Thymus (tissue), 11 donors: Measurements from ENCODE around the gene TBC1D1. TPM values are rescaled to one million over a fixed set of nuclear protein-coding genes. Genes with fewer than 3 reads are reported as not detected.

Experiments used
- DNase-seq, 9 donors: peaks; one replicate each; pipeline ENCODE4 v3.0.0-alpha.2; 2013; ENCODE audit warnings: low spot score in 9 of 9, low read depth in 6 of 9, missing footprints in 1 of 9
- H3K27ac ChIP-seq, 2 donors: one replicate each; pipeline ENCODE4 v1.5.1; 2013; ENCODE audit warnings: control low read depth in 1 of 2, low read depth in 1 of 2, low read length in 1 of 2, mild to moderate bottlenecking in 1 of 2, moderate library complexity in 1 of 2
- H3K27me3 ChIP-seq, 2 donors: one replicate each; pipeline ENCODE4 v1.5.1; 2013; ENCODE audit warnings: low read length in 1 of 2; ENCODE audit not compliant: control insufficient read depth in 2 of 2, insufficient read depth in 1 of 2
- H3K36me3 ChIP-seq, 2 donors: one replicate each; pipeline ENCODE4 v1.5.1; 2013; ENCODE audit warnings: low read length in 1 of 2, mild to moderate bottlenecking in 1 of 2, moderate library complexity in 1 of 2; ENCODE audit not compliant: control insufficient read depth in 2 of 2, insufficient read depth in 2 of 2
- H3K4me1 ChIP-seq, 2 donors: one replicate each; pipeline ENCODE4 v1.5.1; 2013; ENCODE audit warnings: low read length in 2 of 2; ENCODE audit not compliant: control insufficient read depth in 2 of 2, insufficient read depth in 2 of 2
- H3K4me3 ChIP-seq, 2 donors: one replicate each; pipeline ENCODE4 v1.5.1; 2013; ENCODE audit warnings: low read length in 2 of 2, control low read depth in 1 of 2, mild to moderate bottlenecking in 1 of 2
- H3K9me3 ChIP-seq, 2 donors: one replicate each; pipeline ENCODE4 v1.5.1; 2013; ENCODE audit warnings: low read length in 1 of 2, mild to moderate bottlenecking in 1 of 2; ENCODE audit not compliant: control insufficient read depth in 2 of 2, insufficient read depth in 1 of 2
- WGBS: extraction: QIAGEN DNeasy Blood & Tissue Kit; methylation state at CpG from one replicate; pipeline ENCODE4 v1.1.7; 2013; 5-methylcytosine and 5-hydroxymethylcytosine counted together
- polyA plus RNA-seq: library from polyadenylated mRNA; stranded (reverse); fragments of 200-250 nt; gene quantifications from one replicate; pipeline ENCODE4 v1.2.3, GENCODE V29; 2013
- total RNA-seq: library from RNA; stranded (reverse); fragments of 120-200 nt; gene quantifications from one replicate; pipeline ENCODE4 v1.2.4, GENCODE V29; 2013
- donor health status: healthy.

TBC1D1 gene
- total and polyA plus RNA-seq, 2 donors, result 49.9 to 65.7 TPM

- H3K36me3 ChIP-seq, result no peaks in the 10 kb centered on the region
- no peak for DNase-seq
- peaks cover 3 to 20% of the 10 kb centered on the region in 2 donors for H3K4me1 ChIP-seq
- no peaks in the 10 kb centered on the region for H3K27me3 ChIP-seq
- no peak overlapping the region for H3K27ac ChIP-seq
- H3K9me3 ChIP-seq, result peaks cover 0 to 3% of the 10 kb centered on the region in 2 donors
- WGBS, result 93% methylated on average over 2 of the region's 2 CpGs
- no peak overlapping the region for H3K4me3 ChIP-seq
These were observed 262.5 kb downstream of the TBC1D1 start for GRCh38 chr4:38153387-38153760.

- peaks cover 0 to 3% of the 10 kb centered on the region in 2 donors for H3K9me3 ChIP-seq
- H3K36me3 ChIP-seq, result no peaks in the 10 kb centered on the region
- WGBS, result 15% methylated on average over 5 of the region's 5 CpGs
- peaks cover 3 to 20% of the 10 kb centered on the region in 2 donors for H3K4me1 ChIP-seq
- H3K27ac ChIP-seq, result peak overlapping the region in 1 of 2 donors; percentile 33
- H3K27me3 ChIP-seq, result no peaks in the 10 kb centered on the region
- no peak for DNase-seq
- H3K4me3 ChIP-seq, result no peak overlapping the region
These were observed 263.4 kb downstream of the TBC1D1 start for GRCh38 chr4:38154252-38154651.

GRCh38 chr4:38154681-38155588 is 264.1 kb downstream of the TBC1D1 start:
- Histone ChIP-seq H3K36me3 (no peaks in the 10 kb centered on the region), H3K4me1 (peaks cover 3 to 20% of the 10 kb centered on the region in 2 donors), H3K27me3 (no peaks in the 10 kb centered on the region), H3K4me3 (no peak overlapping the region), H3K9me3 (peaks cover 0 to 3% of the 10 kb centered on the region in 2 donors), H3K27ac (peak overlapping the region; percentile 5 to 85)
- 68% methylated on average over 17 of the region's 17 CpGs for WGBS
- DNase-seq, result no peak

GRCh38 chr4:38155589-38156294 is 264.9 kb downstream of the TBC1D1 start:
- peaks cover 0 to 3% of the 10 kb centered on the region in 2 donors for H3K9me3 ChIP-seq
- no peak overlapping the region for H3K4me3 ChIP-seq
- WGBS, result 88% methylated on average over 7 of the region's 7 CpGs
- peaks cover 3 to 22% of the 10 kb centered on the region in 2 donors for H3K4me1 ChIP-seq
- H3K27ac ChIP-seq, result peak overlapping the region in 1 of 2 donors; percentile 66
- no peak for DNase-seq
- H3K36me3 ChIP-seq, result no peaks in the 10 kb centered on the region
- no peaks in the 10 kb centered on the region for H3K27me3 ChIP-seq

- DNase-seq, result no peak
- H3K4me1 ChIP-seq, result peaks cover 3 to 24% of the 10 kb centered on the region in 2 donors
- peaks cover 0 to 3% of the 10 kb centered on the region in 2 donors for H3K9me3 ChIP-seq
These were observed 266.7 kb downstream of the TBC1D1 start for GRCh38 chr4:38157592-38157991.

GRCh38 chr4:38160487-38161207 is 269.8 kb downstream of the TBC1D1 start:
- WGBS, result 88% methylated on average over 3 of the region's 3 CpGs
- Histone ChIP-seq H3K27me3 (no peaks in the 10 kb centered on the region), H3K4me3 (no peak overlapping the region), H3K36me3 (no peaks in the 10 kb centered on the region), H3K27ac (no peak overlapping the region), H3K9me3 (peaks cover 0 to 5% of the 10 kb centered on the region in 2 donors), H3K4me1 (peaks cover 0 to 5% of the 10 kb centered on the region in 2 donors)
- peak in 1 of 9 donors; percentile 35 for DNase-seq

More at GRCh38 chr4:38157592-38157991, 266.7 kb downstream of the TBC1D1 start:
- WGBS, result 97% methylated on average over 1 of the region's 1 CpG
- H3K36me3 ChIP-seq, result no peaks in the 10 kb centered on the region
- no peak overlapping the region for H3K27ac ChIP-seq
- no peak overlapping the region for H3K4me3 ChIP-seq
- H3K27me3 ChIP-seq, result no peaks in the 10 kb centered on the region

GRCh38 chr4:38161208-38162113 is 270.6 kb downstream of the TBC1D1 start:
- Histone ChIP-seq H3K36me3 (no peaks in the 10 kb centered on the region), H3K27me3 (no peaks in the 10 kb centered on the region), H3K4me3 (no peak overlapping the region), H3K27ac (no peak overlapping the region), H3K4me1 (peaks cover under 1 to 13% of the 10 kb centered on the region in 2 donors), H3K9me3 (peaks cover 0 to 9% of the 10 kb centered on the region in 2 donors)
- 97% methylated on average over 5 of the region's 5 CpGs for WGBS
- no peak for DNase-seq

GRCh38 chr4:38162240-38162784 is 271.4 kb downstream of the TBC1D1 start:
- H3K27ac ChIP-seq, result no peak overlapping the region
- no peak for DNase-seq
- peaks cover 0 to 9% of the 10 kb centered on the region in 2 donors for H3K9me3 ChIP-seq
- H3K36me3 ChIP-seq, result no peaks in the 10 kb centered on the region
- WGBS, result 95% methylated on average over 4 of the region's 4 CpGs
- H3K27me3 ChIP-seq, result no peaks in the 10 kb centered on the region
- no peak overlapping the region for H3K4me3 ChIP-seq
- H3K4me1 ChIP-seq, result peaks cover 6 to 21% of the 10 kb centered on the region in 2 donors
